Measurements from ENCODE around the gene PITPNM3.
"Not testable (repeated sequence)": the region's sequence is repeated elsewhere in the genome, so short reads cannot be mapped to it uniquely, and the experiment has no call there.

Gene PITPNM3

DNA sequence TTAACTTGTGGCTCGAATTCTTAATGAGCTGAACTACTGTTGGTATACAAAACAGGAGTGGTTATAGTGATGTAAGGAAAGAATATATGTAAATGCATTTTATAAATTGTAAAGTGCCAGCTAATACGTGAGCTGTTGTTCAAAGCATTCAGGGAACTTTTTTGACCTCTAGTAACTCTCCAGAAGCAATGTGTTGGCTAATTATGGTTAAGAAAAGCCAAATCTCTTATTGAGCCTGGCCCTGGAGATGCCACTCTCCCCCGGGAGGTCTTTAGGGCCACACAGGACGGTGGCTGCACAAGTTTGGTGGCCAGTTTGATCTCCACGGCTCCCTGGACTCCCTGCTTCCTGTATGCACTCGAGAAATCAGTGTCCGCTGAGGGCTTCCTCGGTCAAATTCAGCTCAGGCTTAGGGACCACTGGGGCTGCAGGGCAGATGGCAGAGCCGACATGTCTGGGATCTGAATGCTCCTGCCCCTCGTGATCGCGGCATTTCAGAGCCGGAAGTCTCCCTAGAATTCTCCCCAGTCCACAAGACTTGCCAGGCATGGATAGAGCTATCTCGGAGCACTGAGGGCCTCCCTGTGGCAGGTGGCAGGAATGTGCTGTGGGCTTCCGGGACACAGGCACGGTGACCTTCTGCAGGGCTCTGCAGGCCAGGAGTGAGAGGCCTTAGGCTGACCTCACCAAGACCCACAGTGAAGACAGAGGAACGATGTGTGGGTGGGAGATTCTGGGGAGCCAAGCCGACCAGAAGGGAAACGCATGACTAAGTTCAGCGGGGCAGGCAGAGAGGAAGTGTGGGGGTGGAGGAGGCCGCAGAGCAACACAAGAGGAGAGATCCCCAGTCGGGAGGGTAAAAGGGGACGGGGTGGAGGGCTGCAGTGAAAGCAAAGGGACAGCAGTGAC lies 18.6 kb upstream of the PITPNM3 start:
- no peak for DNase-seq

DNA sequence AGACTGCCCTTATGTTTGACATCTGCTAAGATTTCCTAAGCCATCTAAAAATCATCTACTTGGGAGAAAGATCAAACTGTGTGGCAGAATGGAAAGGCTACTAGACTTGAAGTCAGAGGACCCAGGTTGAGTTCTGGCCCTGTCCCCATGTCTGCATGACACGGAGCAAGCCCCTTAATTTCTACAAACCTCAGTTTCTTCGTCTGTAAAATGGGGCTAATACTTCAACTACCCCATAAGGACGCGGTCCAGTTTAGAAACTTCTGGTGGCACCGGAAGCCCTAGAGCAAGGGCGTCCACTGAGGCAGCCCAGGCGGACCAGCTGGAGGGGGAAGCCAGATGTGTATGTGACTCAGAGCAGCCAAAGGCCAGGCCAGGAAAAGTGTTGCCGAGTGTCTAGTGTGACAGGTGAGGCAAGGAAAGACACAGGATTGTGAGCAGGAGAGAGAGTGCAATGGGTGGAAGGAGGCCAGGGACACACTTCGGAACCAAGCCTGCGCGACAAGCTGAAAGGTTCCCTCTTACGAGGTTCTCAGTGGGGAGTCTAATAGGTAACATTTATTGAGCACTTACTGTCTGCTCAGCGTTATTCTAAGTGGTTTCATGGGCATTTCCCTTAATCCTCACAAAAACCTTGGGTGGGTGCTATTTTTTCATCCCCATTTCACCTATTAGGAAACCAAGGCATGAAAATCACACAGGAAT lies 17.8 kb upstream of the PITPNM3 start:
- DNase-seq: no peak

DNA sequence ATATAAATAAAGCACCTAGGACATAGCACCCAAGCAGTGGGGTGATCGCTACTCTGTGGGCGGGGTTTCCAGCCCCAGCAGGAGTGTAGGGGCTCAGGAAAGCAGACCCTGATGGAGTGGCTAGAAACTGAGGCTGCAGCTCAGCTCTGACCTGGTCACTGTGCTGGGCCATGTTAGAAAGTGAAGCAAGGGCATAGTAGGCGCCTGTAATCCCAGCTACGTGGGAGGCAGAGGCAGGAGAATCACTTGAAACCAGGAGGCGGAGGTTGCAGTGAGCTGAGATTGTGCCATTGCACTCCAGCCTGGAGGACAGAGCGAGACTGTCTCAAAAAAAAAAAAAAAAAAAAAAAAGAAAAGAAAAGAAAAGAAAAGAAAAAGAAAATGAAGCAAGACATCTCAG lies 17.1 kb upstream of the PITPNM3 start:
- DNase-seq: not testable (repeated sequence)

- DNase-seq: no peak
Observed at GRCh38 chr17:6572972-6573370, 16.6 kb upstream of the PITPNM3 start.

DNA sequence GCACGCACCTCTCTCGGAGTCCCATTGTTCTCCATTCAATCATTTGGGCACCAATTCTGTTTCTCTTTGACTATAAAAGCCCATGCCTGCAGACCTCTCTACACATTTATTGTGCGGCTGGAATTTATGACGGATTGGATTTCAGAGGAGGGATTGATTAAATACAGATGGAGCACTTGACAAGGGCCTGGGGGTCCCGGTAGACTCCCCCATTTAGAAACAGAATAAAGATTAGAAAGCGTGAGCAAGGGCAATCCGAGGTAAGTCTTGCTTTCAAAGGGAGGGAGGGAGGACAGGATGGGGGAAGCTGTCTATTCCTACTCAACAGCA lies 15.1 kb upstream of the PITPNM3 start:
- no peak for DNase-seq

DNA sequence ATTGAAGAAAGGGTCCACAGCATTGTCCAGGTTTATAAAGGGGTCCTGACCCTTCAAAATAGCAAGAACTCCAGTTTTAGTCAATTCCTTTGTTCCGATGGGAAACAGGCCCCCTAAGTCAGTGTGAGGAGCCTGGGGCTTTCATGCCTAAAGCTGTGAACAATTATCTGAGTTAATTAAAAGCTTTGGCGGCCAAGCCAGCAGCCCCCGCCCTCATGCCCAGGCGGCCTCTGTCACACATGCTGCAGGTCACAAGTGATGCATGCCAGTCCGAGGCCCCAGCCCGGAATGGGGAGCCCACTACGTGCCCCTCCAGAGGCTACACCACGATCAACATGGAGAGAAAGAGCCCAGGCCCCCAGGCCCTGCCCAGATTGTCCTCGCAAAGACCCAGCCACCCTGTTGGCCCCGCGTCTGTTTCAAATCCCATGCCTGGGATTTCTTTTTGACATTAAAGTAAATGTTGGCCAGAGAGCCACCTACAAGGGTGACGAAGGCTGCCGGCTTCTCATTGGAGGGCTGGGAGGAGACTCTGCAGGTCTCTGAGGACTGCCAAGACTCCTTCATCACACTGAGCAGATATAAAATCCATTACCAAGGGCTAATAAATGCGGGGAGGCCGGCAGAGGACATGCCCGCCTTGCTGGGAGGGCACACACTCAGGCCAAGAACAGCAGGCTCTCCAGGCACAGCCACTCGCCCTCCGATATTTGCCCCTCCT lies 14.5 kb upstream of the PITPNM3 start:
- no peak for DNase-seq

DNA sequence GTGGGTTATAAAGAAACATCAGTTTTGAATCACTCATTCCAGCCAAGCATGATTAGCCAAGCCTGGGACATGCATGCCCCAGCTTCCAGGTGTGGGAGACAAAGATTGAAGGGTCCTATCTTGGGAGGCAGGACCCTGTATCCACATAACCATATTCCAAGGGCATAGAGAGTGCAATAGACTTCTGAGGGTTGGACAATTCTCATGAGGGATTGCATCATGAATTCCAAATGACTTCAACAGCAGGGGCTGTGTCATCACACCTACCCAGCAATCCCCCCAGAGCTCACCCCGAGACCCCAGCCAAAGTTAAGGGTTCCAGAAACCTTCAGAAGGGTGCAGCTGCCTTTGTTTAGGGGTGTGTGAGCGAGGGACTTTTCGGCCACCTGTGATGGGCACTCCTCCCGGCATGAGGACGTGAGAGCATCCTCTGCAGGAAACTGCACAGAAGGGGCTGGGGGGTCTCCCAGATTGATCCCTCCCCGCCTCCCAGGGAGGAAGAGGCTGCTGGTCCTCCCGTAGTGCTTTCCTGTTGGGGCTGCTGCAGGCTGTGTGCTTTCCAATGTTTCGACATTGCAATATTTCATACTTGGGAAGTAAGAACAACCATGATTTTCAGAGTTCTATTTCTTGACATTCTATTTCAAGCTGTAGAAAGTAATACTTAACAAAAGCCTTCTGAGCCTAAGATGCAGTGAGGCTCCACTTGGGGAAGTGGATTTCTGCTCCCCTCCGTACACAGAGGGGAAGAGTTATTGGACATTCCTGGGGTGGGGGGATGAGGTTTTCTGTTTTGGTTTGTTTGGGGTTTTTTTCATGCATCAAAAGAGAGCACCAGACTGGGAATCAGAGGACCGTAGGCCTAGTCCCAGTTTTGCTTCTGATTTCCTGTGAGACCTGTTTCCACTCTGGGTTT lies 13.3 kb upstream of the PITPNM3 start:
- no peak for DNase-seq

- DNase-seq: no peak
Observed at GRCh38 chr17:6568184-6568758, 11.9 kb upstream of the PITPNM3 start.

DNA sequence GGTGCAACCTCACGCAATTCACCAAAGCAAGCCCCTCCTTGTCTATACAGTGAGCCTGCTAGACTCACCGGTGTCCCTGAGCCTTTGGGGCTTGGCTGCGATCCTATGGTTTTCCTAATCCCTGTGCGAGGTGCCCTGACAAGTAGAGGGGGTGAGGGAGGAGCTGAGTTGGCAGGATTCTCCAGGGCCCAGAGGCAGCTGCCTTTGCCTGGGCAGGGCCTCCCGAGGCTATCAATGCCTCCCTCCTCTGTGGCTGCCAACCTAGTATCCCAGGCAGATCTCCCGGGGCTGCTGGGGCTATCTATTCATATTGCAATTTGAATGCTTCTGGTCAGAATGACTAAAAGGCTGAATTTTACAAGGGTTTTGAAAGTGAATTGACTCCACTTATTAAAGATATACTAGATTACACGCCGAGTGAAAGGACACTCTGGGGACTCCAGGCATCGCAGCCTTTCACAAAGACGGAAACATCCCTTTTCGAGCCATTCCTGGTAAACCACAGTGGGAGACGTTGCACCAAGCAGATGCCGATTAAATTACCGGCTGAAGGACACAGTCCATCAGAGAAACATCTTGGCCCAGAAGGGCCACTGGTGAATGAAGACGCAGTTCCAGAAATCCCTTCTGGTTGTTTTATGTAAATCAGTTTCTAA lies 11.3 kb upstream of the PITPNM3 start:
- DNase-seq: no peak

- no peak for DNase-seq
Observed at GRCh38 chr17:6561446-6561845, 5.1 kb upstream of the PITPNM3 start.

DNA sequence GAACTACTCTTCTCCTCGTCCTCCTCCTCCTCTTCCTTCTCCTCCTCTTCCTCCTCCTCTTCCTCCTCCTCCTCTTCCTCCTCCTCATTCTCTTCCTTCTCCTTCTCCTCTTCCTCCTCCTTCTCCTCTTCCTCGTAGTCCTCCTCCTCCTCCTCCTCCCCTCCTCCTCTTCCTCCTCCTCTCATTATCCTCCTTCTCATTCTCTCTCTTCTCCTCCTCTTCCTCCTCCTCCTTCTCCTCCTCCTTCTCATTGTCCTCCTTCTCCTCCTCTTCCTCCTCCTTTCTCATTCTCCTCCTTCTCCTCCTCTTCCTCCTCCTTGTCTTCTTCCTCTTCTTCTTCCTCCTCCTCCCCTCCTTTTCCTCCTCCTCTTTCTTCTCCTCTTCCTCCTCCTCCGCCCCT lies 4.1 kb upstream of the PITPNM3 start:
- no peak for DNase-seq

GRCh38 chr17:6559753-6560215 lies 3.4 kb upstream of the PITPNM3 start:
- no peak for DNase-seq

- DNase-seq: no peak
Observed at GRCh38 chr17:6558932-6559752, 2.8 kb upstream of the PITPNM3 start.

DNA sequence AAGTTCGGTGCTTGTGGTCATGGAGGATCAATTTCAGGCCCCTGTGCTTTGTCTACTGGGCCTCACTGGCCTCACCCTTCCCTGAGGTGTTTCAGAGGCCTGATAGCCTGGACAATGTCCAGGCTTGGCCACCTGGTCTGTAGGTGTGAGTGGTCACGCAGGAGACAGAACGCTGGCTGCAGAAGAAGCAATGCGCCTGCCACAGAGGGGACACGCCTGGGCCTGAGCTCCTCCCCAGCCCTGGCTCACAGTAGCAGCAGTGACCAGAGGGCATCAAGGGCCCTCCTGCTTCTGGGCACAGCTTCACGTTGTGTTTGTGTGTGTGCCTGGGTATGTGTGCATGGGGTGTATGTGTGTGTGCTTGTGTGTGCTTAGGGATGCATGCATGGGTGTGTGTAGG lies 1.9 kb upstream of the PITPNM3 start:
- no peak for DNase-seq

- no peak for DNase-seq
Observed at GRCh38 chr17:6557040-6557438, 684 bp upstream of the PITPNM3 start.

DNA sequence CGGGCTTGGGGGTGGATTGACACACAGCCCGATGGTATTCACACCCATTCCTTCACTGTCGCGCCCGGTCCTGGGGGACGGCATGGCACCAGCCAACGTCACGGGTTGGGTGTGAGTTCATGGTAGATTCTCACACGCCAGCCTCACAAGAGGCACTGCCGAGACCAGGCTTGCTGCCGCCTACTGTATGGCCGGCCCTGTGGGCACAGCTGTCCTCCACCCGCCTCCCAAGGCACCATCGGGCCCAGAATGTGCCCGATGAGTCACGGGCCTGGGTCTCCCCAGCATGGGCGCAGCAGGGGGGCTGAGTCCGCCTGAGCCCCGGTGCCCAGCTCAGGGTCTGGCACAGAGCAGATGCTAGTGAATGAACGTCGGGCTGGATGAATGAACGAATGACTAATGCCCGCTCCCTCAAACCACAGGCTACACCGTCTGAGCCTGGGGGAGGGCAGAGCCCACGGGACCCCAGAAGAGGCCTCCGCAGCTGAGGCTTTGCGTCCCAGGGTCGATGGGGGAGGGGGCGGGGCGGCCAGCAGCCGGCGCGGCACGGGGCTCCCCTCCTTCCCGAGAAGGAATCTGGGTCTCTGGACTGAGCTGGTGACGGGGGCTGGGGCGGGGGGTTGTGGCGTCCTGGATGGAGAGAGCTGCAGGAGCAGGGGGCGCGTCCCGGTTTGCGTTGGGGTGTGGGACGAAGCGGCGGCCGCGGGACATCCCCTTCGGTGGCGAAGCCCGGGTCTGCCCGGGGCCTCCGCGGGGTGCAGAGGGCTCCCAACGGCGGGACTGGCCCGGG lies 829 bp downstream of the PITPNM3 start:
- DNase-seq: no peak

- no peak for DNase-seq
Observed at GRCh38 chr17:6554871-6555330, 1.5 kb downstream of the PITPNM3 start.

DNA sequence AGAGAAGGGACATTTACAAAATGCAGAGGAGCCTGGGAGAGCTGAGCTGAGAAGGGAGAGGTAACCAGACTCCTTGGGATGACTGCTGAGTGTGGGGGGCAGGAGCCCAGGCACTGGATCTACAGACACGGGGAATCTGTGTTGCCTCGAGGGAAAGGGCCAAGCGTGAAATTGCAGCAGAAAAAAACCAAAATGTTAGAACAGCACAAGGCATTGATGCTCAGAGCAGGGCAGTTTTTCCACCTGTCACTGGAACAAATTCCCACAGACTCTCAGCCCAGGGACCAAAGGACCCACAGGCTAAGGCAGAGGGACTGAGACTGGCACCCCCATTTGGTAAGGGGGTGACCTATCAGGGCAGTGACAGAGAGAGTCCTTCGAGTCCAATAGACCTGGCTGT lies 2.0 kb downstream of the PITPNM3 start:
- DNase-seq: no peak

DNA sequence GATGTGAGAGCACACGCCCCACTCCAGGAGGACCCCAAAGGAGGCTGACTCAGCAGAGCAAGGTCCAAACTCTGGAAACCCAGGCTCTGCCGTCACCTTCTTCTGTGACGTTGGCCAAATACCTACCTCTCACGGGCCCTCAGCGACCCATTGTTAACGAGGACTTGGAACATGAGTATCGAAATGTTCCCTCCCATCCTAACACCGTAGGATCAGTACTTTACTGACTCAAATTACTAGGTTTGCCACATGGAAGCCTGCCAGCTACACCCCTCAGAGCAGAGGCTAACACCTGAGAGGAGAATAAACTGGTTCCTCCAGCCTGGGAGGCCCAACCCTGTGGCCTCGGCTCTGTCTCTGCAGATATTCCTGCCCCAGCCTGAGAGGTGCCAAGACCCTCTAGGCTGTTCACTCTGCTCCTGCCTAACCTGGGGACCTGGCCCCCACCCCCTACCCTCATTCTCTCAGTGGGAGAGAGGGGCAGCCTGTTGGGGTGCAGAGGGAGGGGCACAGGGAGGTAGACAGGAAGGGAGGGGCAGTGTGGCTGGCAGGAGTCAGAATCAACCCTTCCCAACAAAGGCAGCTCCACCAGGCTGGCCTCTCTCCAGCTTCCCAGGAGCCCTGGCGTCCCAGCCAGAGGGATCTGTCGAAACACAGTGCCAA lies 4.4 kb downstream of the PITPNM3 start:
- no peak for DNase-seq
